HepG2 (cell line): ENCODE results near the gene ELP5. TPM values are rescaled to one million over a fixed set of nuclear protein-coding genes. Genes with fewer than 3 reads are reported as not detected.

Experiments
- BCL6 ChIP-seq: IDR thresholded peaks from 2 replicates; pipeline ENCODE4 v1.6.1; 2016; ENCODE audit warnings: missing genetic modification reagents, missing compliant biosample characterization
- BCLAF1 ChIP-seq: fragments of 450-650 bp; IDR thresholded peaks from 2 replicates; pipeline ENCODE4 v1.6.1; 2017; ENCODE audit warnings: mild to moderate bottlenecking
- CBX1 ChIP-seq: IDR thresholded peaks from one replicate; pipeline ENCODE4 v1.6.1; 2016; ENCODE audit warnings: antibody characterized with exemption, low read depth
- DNMT1 ChIP-seq: sonication (generic); formaldehyde crosslinking; IDR thresholded peaks from 2 replicates; pipeline ENCODE4 v1.5.1; 2020; ENCODE audit warnings: mild to moderate bottlenecking, missing genetic modification reagents
- GATAD1 ChIP-seq: IDR thresholded peaks from 2 replicates; pipeline ENCODE4 v1.6.1; 2016; ENCODE audit warnings: missing genetic modification reagents, missing compliant biosample characterization
- ISL2 ChIP-seq: sonication (generic); formaldehyde crosslinking; IDR thresholded peaks from 2 replicates; pipeline ENCODE4 v1.5.0; 2020; ENCODE audit warnings: missing genetic modification reagents
- MAF1 ChIP-seq: sonication (generic); formaldehyde crosslinking; IDR thresholded peaks from 2 replicates; pipeline ENCODE4 v1.5.0; 2020; ENCODE audit warnings: missing genetic modification reagents, borderline replicate concordance
- MZF1 ChIP-seq: sonication (generic); formaldehyde crosslinking; IDR thresholded peaks from 2 replicates; pipeline ENCODE4 v1.8.1; 2023; ENCODE audit warnings: mild to moderate bottlenecking, missing genetic modification reagents, borderline replicate concordance
- PITX1 ChIP-seq: sonication (generic); formaldehyde crosslinking; IDR thresholded peaks from 2 replicates; pipeline ENCODE4 v1.5.1; 2020; ENCODE audit warnings: mild to moderate bottlenecking, missing genetic modification reagents
- PLRG1 ChIP-seq: fragments of 450-650 bp; conservative IDR thresholded peaks from 2 replicates; pipeline ENCODE4 v1.6.1; 2016
- RFX1 ChIP-seq: fragments of 450-650 bp; IDR thresholded peaks from 2 replicates; pipeline ENCODE4 v1.6.1; 2017
- RFX3 ChIP-seq: IDR thresholded peaks from 2 replicates; pipeline ENCODE4 v1.6.1; 2016; ENCODE audit warnings: missing biosample characterization, missing genetic modification reagents
- SIX1 ChIP-seq: sonication (generic); formaldehyde crosslinking; IDR thresholded peaks from 2 replicates; pipeline ENCODE4 v1.4.0; 2020; ENCODE audit warnings: missing genetic modification reagents, borderline replicate concordance
- THAP7 ChIP-seq: sonication (generic); formaldehyde crosslinking; IDR thresholded peaks from 2 replicates; pipeline ENCODE4 v1.8.1; 2023; ENCODE audit warnings: mild to moderate bottlenecking, missing genetic modification reagents
- ZIK1 ChIP-seq: sonication (generic); formaldehyde crosslinking; IDR thresholded peaks from 2 replicates; pipeline ENCODE4 v1.5.0; 2020; ENCODE audit warnings: mild to moderate bottlenecking, low read depth, missing genetic modification reagents, borderline replicate concordance
- ZNF207 ChIP-seq: fragments of 450-650 bp; IDR thresholded peaks from 2 replicates; pipeline ENCODE4 v1.6.1; 2016; ENCODE audit warnings: antibody characterized with exemption, borderline replicate concordance
- ZNF280D ChIP-seq: sonication (generic); formaldehyde crosslinking; IDR thresholded peaks from 2 replicates; pipeline ENCODE4 v1.5.1; 2020; ENCODE audit warnings: mild to moderate bottlenecking, missing genetic modification reagents
- ZNF337 ChIP-seq: sonication (generic); formaldehyde crosslinking; IDR thresholded peaks from 2 replicates; pipeline ENCODE4 v1.5.1; 2020; ENCODE audit warnings: missing genetic modification reagents, low read depth, mild to moderate bottlenecking, borderline replicate concordance
- ZNF414 ChIP-seq: sonication (generic); formaldehyde crosslinking; IDR thresholded peaks from 2 replicates; pipeline ENCODE4 v1.5.0; 2020; ENCODE audit warnings: missing genetic modification reagents
- ZNF432 ChIP-seq: sonication (generic); formaldehyde crosslinking; IDR thresholded peaks from 2 replicates; pipeline ENCODE4 v1.5.0; 2020; ENCODE audit warnings: missing genetic modification reagents, mild to moderate bottlenecking, borderline replicate concordance
- ZNF543 ChIP-seq: sonication (generic); formaldehyde crosslinking; IDR thresholded peaks from 2 replicates; pipeline ENCODE4 v1.4.0; 2020; ENCODE audit warnings: mild to moderate bottlenecking, missing genetic modification reagents
- ZNF549 ChIP-seq: sonication (generic); formaldehyde crosslinking; IDR thresholded peaks from 2 replicates; pipeline ENCODE4 v1.5.0; 2020; ENCODE audit warnings: missing genetic modification reagents
- ZNF567 ChIP-seq: sonication (generic); formaldehyde crosslinking; IDR thresholded peaks from 2 replicates; pipeline ENCODE4 v1.8.1; 2023; ENCODE audit warnings: mild to moderate bottlenecking, missing genetic modification reagents, borderline replicate concordance
- ZSCAN20 ChIP-seq: sonication (generic); formaldehyde crosslinking; IDR thresholded peaks from 2 replicates; pipeline ENCODE4 v1.4.0; 2020; ENCODE audit warnings: missing genetic modification reagents, mild to moderate bottlenecking, borderline replicate concordance
- polyA plus RNA-seq, 8 experiments: library from polyadenylated mRNA; depleted of rRNA in 3 of 8; stranded (reverse) in 7 of 8; unstranded in 1 of 8; fragments of >200 nt; fragmentation: Illumina TruSeq in 4 of 8; extraction: Trizol in 4 of 8; gene quantifications; 2 replicates each; pipeline versions ENCODE4 v1.2.1 to v1.2.3, GENCODE V29; 2011 to 2016; ENCODE audit warnings: low read depth in 4 of 8, missing spikeins in 1 of 8, mixed read lengths in 1 of 8; ENCODE audit not compliant: insufficient read depth in 1 of 8
- total RNA-seq, 5 experiments: library from RNA; depleted of rRNA; stranded (reverse); fragments of >200 nt; fragmentation: Illumina TruSeq; extraction: Trizol; gene quantifications; 2 replicates each; pipeline ENCODE4 v1.2.3, GENCODE V29; 2016; ENCODE audit warnings: low read depth in 1 of 5

Gene ELP5
- total and polyA plus RNA-seq, 2 of the 13 experiments (the other 11 are each of a cell fraction or from before 2014, with no cell fraction given) = 67.6 to 69.8 TPM

- TF ChIP-seq ZNF414 (CRISPR knock-in tag) = no peak
- TF ChIP-seq THAP7 (CRISPR knock-in tag) = no peak
- no peak for TF ChIP-seq ZNF432
- no peak for TF ChIP-seq ZIK1 (CRISPR knock-in tag)
- TF ChIP-seq DNMT1 (CRISPR knock-in tag) = no peak
- TF ChIP-seq PLRG1 = no peak
- TF ChIP-seq ZNF280D (CRISPR knock-in tag) = no peak; the same call in none of the 2 replicates
- TF ChIP-seq PITX1 (CRISPR knock-in tag) = peak; percentile 80; the same call in 1 of the 2 replicates
- no peak for TF ChIP-seq RFX3 (CRISPR knock-in tag)
- peak; percentile 90 for TF ChIP-seq GATAD1 (CRISPR knock-in tag)
- no peak for TF ChIP-seq SIX1
- TF ChIP-seq ISL2 (CRISPR knock-in tag) = no peak
- no peak for TF ChIP-seq ZNF549 (CRISPR knock-in tag)
- no peak for TF ChIP-seq ZNF337 (CRISPR knock-in tag)
- TF ChIP-seq ZNF543 = peak; percentile 81
- peak; percentile 53 for TF ChIP-seq CBX1
- no peak for TF ChIP-seq RFX1
- TF ChIP-seq BCL6 (CRISPR knock-in tag) = no peak
- peak; percentile 63; the same call in 1 of the 2 replicates for TF ChIP-seq MZF1 (CRISPR knock-in tag)
- peak; percentile 13; the same call in 1 of the 2 replicates for TF ChIP-seq MAF1
- TF ChIP-seq BCLAF1 = no peak
- TF ChIP-seq ZSCAN20 (CRISPR knock-in tag) = no peak
- no peak for TF ChIP-seq ZNF567 (CRISPR knock-in tag)
- TF ChIP-seq ZNF207 = no peak
Measured at GRCh38 chr17:7252176-7253043, at the start of gene ELP5 (continued).
